SK-N-SH (cell line): ENCODE data around the gene CEACAM20. TPM values are rescaled to one million over a fixed set of nuclear protein-coding genes. Genes with fewer than 3 reads are reported as not detected.

Source experiments
- CTCF ChIA-PET: fragments of 300-600, 350-600 bp; formaldehyde crosslinking; extraction: SDS; loops from one replicate; lab custom pipeline; 2021; lab: Yijun Ruan, JAX
- POLR2A ChIA-PET: fragments of 350-600 bp; sonication (Branson Sonifier 250); formaldehyde crosslinking; extraction: SDS; loops from one replicate; lab custom pipeline; 2020; ENCODE audit warnings: antibody characterized with exemption, inconsistent platforms; lab: Yijun Ruan, JAX
- DNase-seq: peaks from one replicate; pipeline ENCODE4 v3.0.0; 2012
- H2AFZ ChIP-seq: fragments of 200-600 bp; sonication (generic); 2 replicates; pipeline ENCODE4 v1.8.1; 2016; ENCODE audit warnings: antibody characterized with exemption, mild to moderate bottlenecking, low read depth
- H3F3A ChIP-seq: fragments of 200-600 bp; sonication (generic); replicated peaks from 2 replicates; pipeline ENCODE3; 2016; ENCODE audit warnings: antibody characterized with exemption, mild to moderate bottlenecking; ENCODE audit not compliant: insufficient read depth
- H3K27ac ChIP-seq, 2 experiments: fragments of 200-500 bp in 1 of 2; fragments of 200-600 bp in 1 of 2; sonication (Bioruptor generic) in 1 of 2; sonication (generic), shearing (Covaris generic) in 1 of 2; 2 replicates each; pipeline versions ENCODE4 v1.5.1 to v1.6.1; 2014 to 2016; ENCODE audit warnings: low read depth in 2 of 2, inconsistent platforms in 1 of 2, low read length in 1 of 2, mild to moderate bottlenecking in 1 of 2, mixed read lengths in 1 of 2
- H3K27me3 ChIP-seq: fragments of 200-600 bp; sonication (generic), shearing (Covaris generic); 2 replicates; pipeline ENCODE4 v1.6.1; 2016; ENCODE audit warnings: mixed run types; ENCODE audit not compliant: insufficient read depth
- H3K36me3 ChIP-seq, 2 experiments: fragments of 200-500 bp in 1 of 2; fragments of 200-600 bp in 1 of 2; sonication (Bioruptor generic) in 1 of 2; sonication (generic) in 1 of 2; replicated peaks in 1 of 2; 2 replicates each; pipeline versions ENCODE3 to v1.5.1; 2014 to 2016; ENCODE audit warnings: low read length in 1 of 2, mild to moderate bottlenecking in 1 of 2; ENCODE audit not compliant: insufficient read depth in 2 of 2, control insufficient read depth in 1 of 2
- H3K4me1 ChIP-seq, 2 experiments: fragments of 200-500 bp in 1 of 2; fragments of 200-600 bp in 1 of 2; sonication (Bioruptor generic) in 1 of 2; sonication (generic), shearing (Covaris generic) in 1 of 2; 2 replicates each; pipeline versions ENCODE4 v1.5.1 to v1.6.1; 2014 to 2016; ENCODE audit warnings: low read depth in 1 of 2, low read length in 1 of 2, mixed run types in 1 of 2; ENCODE audit not compliant: insufficient read depth in 2 of 2, control insufficient read depth in 1 of 2
- H3K4me2 ChIP-seq: fragments of 200-600 bp; sonication (generic), shearing (Covaris generic); 2 replicates; pipeline ENCODE4 v1.6.1; 2017; ENCODE audit warnings: mixed run types
- H3K4me3 ChIP-seq, 2 experiments: fragments of 200-500 bp in 1 of 2; fragments of 200-600 bp in 1 of 2; sonication (Bioruptor generic) in 1 of 2; sonication (generic), shearing (Covaris generic) in 1 of 2; 2 replicates each; pipeline versions ENCODE4 v1.5.1 to v1.8.1; 2014 to 2016; ENCODE audit warnings: low read depth in 2 of 2, inconsistent platforms in 1 of 2, low read length in 1 of 2, mild to moderate bottlenecking in 1 of 2, mixed read lengths in 1 of 2, moderate library complexity in 1 of 2
- H3K79me2 ChIP-seq: fragments of 200-600 bp; sonication (generic); 2 replicates; pipeline ENCODE4 v1.8.1; 2017; ENCODE audit warnings: mild to moderate bottlenecking; ENCODE audit not compliant: insufficient read depth
- H3K9ac ChIP-seq: fragments of 200-600 bp; sonication (generic); 2 replicates; pipeline ENCODE4 v1.6.1; 2017; ENCODE audit warnings: mixed run types
- H3K9me2 ChIP-seq: fragments of 200-600 bp; sonication (generic); 2 replicates; pipeline ENCODE4 v1.6.1; 2017; ENCODE audit warnings: mixed run types
- H3K9me3 ChIP-seq: fragments of 200-600 bp; sonication (generic); 2 replicates; pipeline ENCODE4 v1.6.1; 2017; ENCODE audit warnings: mixed run types, mild to moderate bottlenecking, moderate library complexity
- H4K20me1 ChIP-seq: fragments of 200-600 bp; sonication (generic); 2 replicates; pipeline ENCODE4 v1.6.1; 2017; ENCODE audit warnings: mild to moderate bottlenecking, mixed run types; ENCODE audit not compliant: insufficient read depth
- EZH2phosphoT487 ChIP-seq: fragments of 200-600 bp; sonication (generic); IDR thresholded peaks from 2 replicates; pipeline ENCODE4 v1.6.1; 2017; ENCODE audit warnings: low read depth, mixed run types, mild to moderate bottlenecking, antibody characterized with exemption, moderate library complexity, borderline replicate concordance
- FOSL2 ChIP-seq: IDR thresholded peaks from 2 replicates; pipeline ENCODE4 v1.4.0; 2012; ENCODE audit warnings: low read depth, mild to moderate bottlenecking, moderate library complexity, borderline replicate concordance
- FOXJ3 ChIP-seq: sonication (generic); formaldehyde crosslinking; IDR thresholded peaks from 2 replicates; pipeline ENCODE4 v1.5.1; 2020; ENCODE audit warnings: mild to moderate bottlenecking, missing genetic modification reagents
- FOXM1 ChIP-seq: IDR thresholded peaks from 2 replicates; pipeline ENCODE4 v1.4.0; 2012; ENCODE audit warnings: low read depth, mild to moderate bottlenecking
- GATA2 ChIP-seq: sonication (generic); formaldehyde crosslinking; IDR thresholded peaks from 2 replicates; pipeline ENCODE4 v1.5.0; 2020; ENCODE audit warnings: mild to moderate bottlenecking, missing genetic modification reagents
- IRF3 ChIP-seq: fragments of 150-350 bp; IDR thresholded peaks from 2 replicates; pipeline ENCODE4 v1.6.1; 2016; ENCODE audit warnings: mild to moderate bottlenecking, low read depth, low read length
- MAX ChIP-seq: IDR thresholded peaks from 2 replicates; pipeline ENCODE4 v1.4.0; 2012; ENCODE audit warnings: low read depth
- MEF2A ChIP-seq: IDR thresholded peaks from 2 replicates; pipeline ENCODE4 v1.4.0; 2012; ENCODE audit warnings: low read depth, borderline replicate concordance
- MXI1 ChIP-seq: IDR thresholded peaks from 2 replicates; pipeline ENCODE4 v1.6.1; 2012; ENCODE audit warnings: mild to moderate bottlenecking, low read depth, low read length, improper control_type of control experiment
- NFIC ChIP-seq: IDR thresholded peaks from 2 replicates; pipeline ENCODE4 v1.4.0; 2012; ENCODE audit warnings: borderline replicate concordance
- RAD21 ChIP-seq: IDR thresholded peaks from 2 replicates; pipeline ENCODE4 v1.6.1; 2012; ENCODE audit warnings: mild to moderate bottlenecking, low read length
- RCOR1 ChIP-seq: fragments of 150-350 bp; IDR thresholded peaks from 2 replicates; pipeline ENCODE4 v1.6.1; 2017; ENCODE audit warnings: antibody characterized with exemption, low read length
- REST ChIP-seq: IDR thresholded peaks from 2 replicates; pipeline ENCODE4 v1.6.1; 2012; ENCODE audit warnings: mild to moderate bottlenecking, low read depth, low read length, moderate library complexity
- RXRA ChIP-seq: IDR thresholded peaks from 2 replicates; pipeline ENCODE4 v1.4.0; 2012; ENCODE audit warnings: low read depth, mild to moderate bottlenecking, borderline replicate concordance
- SMC3 ChIP-seq: IDR thresholded peaks from 2 replicates; pipeline ENCODE4 v1.6.1; 2012; ENCODE audit warnings: low read depth, low read length, improper control_type of control experiment
- TCF12 ChIP-seq: IDR thresholded peaks from 2 replicates; pipeline ENCODE4 v1.4.0; 2012
- TEAD4 ChIP-seq: IDR thresholded peaks from 2 replicates; pipeline ENCODE4 v1.4.0; 2012; ENCODE audit warnings: mild to moderate bottlenecking, borderline replicate concordance; ENCODE audit not compliant: insufficient read depth
- USF2 ChIP-seq: fragments of 150-350 bp; IDR thresholded peaks from 2 replicates; pipeline ENCODE4 v1.6.1; 2017; ENCODE audit warnings: antibody characterized with exemption, low read length, low read depth, borderline replicate concordance
- YY1 ChIP-seq: IDR thresholded peaks from 2 replicates; pipeline ENCODE4 v1.4.0; 2012; ENCODE audit warnings: low read depth, mild to moderate bottlenecking
- WGBS: methylation state at CpG from one replicate; pipeline ENCODE4 v1.1.6; 2017; ENCODE audit warnings: low lambda C conversion rate; 5-methylcytosine and 5-hydroxymethylcytosine counted together
- polyA plus RNA-seq, 3 experiments: library from polyadenylated mRNA; depleted of rRNA; stranded (reverse); fragments of >200 nt; gene quantifications; 2 replicates each; pipeline ENCODE4 v1.2.3, GENCODE V29; 2012
- TF ChIP-seq, protein P1 (sequence below): IDR thresholded peaks from 2 replicates; pipeline ENCODE4 v1.4.0; 2012; ENCODE audit warnings: low read depth, borderline replicate concordance

The CEACAM20 gene
- polyA plus RNA-seq, 1 of the 3 experiments (the other 2 are of a cell fraction), result not detected

- TF ChIP-seq EZH2phosphoT487 (no peak), SMC3 (no peak), MEF2A (no peak), FOSL2 (no peak), NFIC (no peak), USF2 (no peak), TEAD4 (no peak)
- TF ChIP-seq, protein P1, sequence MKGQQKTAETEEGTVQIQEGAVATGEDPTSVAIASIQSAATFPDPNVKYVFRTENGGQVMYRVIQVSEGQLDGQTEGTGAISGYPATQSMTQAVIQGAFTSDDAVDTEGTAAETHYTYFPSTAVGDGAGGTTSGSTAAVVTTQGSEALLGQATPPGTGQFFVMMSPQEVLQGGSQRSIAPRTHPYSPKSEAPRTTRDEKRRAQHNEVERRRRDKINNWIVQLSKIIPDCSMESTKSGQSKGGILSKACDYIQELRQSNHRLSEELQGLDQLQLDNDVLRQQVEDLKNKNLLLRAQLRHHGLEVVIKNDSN, result no peak
These were observed 13.6 kb downstream of the CEACAM20 start (continued) for GRCh38 chr19:44515907-44516306.

DNA sequence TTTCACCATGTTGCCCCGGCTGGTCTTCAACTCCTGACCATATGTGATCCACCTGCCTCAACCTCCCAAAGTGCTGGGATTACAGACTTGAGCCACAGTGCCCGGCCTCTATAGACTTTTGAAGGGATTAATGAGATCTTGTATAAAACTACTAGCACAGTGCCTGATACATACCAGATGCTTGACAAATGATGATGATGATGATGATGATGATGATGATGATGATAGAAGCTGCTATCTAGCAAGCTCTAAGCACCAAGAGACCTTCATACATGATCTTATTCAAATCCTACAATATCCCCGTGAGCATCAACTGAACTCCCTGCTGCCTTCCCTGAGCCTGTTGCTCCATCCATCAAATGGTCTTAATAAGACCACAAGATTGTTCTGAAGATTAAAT is 14.4 kb downstream of the CEACAM20 start:
- Histone ChIP-seq H3K79me2 (no peaks in the 10 kb centered on the region), H3K4me3 (no peak overlapping the region), H3K9me3 (no peaks in the 10 kb centered on the region), H3F3A (no peaks in the 10 kb centered on the region), H3K9me2 (no peaks in the 10 kb centered on the region)
- 3% methylated on average over 3 of the region's 3 CpGs for WGBS
- POLR2A ChIA-PET, result no interaction called here
- no peak for DNase-seq
- TF ChIP-seq MAX (no peak), YY1 (no peak), RAD21 (no peak), IRF3 (no peak), FOXM1 (no peak), RXRA (no peak), GATA2 (CRISPR knock-in tag) (no peak), SMC3 (no peak), MEF2A (no peak), TCF12 (no peak), EZH2phosphoT487 (no peak), MXI1 (no peak), FOXJ3 (no peak), REST (no peak), RCOR1 (no peak)
- TF ChIP-seq, all 33 proteins: peak for 0
- H4K20me1 ChIP-seq, result no peaks in the 10 kb centered on the region
- H2AFZ ChIP-seq, result no peak overlapping the region
- CTCF ChIA-PET, result interaction anchor here (1.1 kb wide), 1 partner anchor 56 kb away, joined by 3 read pairs; no protein-coding TSS in a partner anchor
- no peak overlapping the region for H3K9ac ChIP-seq
- no peak overlapping the region for H3K4me2 ChIP-seq
- H3K36me3 ChIP-seq, result no peaks in the 10 kb centered on the region
- no peak overlapping the region for H3K27ac ChIP-seq
- H3K4me1 ChIP-seq, result no peaks in the 10 kb centered on the region
- peaks cover 5% of the 10 kb centered on the region; the same call in 1 of the 2 replicates for H3K27me3 ChIP-seq
